T-helper 1 cell (primary cell): ENCODE results near the gene SSR4.

Source experiments
- DNase-seq, 5 donors: peaks; one replicate each; pipeline ENCODE4 v3.0.0-alpha.2; 2012 to 2020

Gene SSR4

DNA sequence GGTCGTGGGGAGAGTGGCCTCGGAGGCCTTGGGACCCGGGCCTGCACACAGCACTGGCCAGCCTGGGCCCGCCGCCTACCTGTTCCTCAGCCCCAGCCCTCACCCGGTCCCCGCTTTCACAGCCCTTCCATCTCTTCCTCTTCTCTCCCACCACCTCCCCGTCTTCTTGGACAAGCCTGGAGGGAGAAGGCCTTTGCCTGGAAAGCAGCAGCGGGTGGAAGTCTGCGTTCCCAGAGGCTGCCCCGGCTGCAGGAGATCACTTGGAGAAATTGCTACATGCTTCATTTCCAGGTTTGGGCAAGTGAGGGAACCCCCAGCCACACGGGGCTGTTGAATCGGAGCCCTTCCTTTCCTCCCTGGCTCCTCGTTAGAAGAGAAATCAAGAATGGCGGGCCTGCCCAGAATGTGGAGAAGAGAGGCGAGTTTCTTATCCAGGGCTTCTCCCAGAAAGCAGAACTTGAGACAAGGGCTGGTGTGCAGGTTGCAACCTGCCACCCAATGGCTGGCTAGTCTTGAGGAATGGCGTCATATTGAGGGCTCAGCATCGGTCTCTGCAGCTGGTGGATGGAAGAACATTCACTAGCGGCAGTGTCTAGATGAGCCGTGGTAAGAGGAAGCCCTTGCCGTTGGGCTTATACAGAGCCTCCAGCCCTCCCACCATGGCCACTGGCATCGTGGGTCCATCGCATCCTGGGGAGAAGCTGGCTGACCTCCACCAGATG, 37.1 kb downstream of the SSR4 start:
- no peak for DNase-seq

DNA sequence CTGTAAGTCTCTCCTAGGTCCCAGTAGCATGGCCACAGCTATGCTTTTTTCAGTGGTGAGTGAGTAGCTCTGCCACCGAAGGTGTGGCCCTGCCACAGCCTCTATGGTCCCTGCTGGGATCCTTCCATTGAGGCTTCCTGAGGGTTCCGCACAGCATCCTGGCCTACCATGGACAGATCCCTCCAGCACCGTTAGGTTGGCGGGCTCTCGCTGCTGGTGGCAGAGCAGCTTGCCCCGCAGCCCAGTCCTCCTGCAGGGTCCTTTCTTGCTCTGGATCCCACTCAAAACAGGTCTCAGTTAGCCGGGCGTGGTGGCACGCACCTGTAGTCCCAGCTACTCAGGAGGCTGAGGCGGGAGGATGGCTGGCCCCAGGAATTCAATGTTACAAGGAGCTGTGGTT, 38.3 kb downstream of the SSR4 start:
- no peak for DNase-seq

DNA sequence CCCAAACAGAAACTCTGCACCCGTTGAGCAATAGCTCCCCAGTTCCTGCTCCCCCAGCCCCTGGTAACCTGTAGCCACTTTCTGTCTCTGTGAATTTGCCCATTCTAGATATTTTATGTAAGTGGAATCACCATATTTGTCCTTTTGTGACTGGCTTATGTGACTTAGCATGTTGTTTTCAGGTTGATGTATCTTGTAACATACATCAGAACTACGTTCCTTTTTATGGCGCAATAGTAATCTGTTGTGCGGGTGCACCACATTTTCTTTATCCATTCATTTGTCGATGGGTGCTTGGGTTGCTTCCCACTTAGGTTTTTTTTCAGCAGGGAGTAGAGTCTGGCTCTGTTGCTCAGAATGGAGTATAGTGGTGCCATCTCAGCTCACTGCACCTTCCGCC, 42.5 kb downstream of the SSR4 start:
- DNase-seq: no peak

DNA sequence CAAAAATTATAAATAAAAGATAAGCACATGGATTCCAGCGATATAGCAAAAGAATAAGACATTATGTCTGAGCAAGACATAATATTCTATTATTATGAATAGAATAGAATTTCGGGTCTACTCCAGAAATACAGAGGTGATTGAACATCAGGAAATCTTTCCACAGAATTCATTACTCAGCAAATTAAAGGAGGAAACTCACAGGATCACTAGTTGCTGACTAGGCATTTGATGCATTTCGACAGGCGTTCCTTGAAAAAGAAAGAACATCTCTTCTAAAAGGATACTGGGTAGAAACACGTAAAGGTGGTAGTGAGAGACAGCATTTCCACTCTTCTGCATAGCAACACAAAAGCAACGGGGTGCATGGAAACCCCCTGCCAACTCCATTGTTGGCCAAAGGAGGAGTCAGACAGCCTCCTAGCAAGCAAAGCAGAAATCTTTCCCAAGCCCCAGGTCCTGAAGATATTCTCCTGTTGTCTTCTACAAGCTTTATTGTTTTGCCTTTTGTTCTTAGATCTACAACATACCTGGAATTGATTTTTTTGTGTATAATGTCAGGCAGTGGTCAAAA, 50.1 kb downstream of the SSR4 start:
- DNase-seq: no peak

DNA sequence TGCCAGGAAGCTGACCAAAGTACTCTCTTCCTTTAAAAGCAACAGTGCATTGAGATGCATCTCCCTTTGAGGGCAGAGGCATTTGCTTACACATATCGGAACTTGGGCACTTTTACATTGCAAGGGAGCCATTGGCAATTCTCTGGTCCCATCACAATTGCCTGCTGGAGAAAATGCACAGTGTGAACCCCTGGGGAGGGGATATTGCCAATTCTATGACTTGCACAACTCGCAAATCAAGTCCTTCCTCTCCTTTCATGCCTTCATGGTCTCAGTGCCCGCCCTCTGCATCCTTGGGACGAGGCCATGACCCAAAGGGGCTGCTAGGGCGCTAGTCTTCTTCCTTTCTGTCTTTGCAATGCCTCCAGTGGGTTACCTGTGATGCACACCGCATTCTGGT, 50.7 kb downstream of the SSR4 start:
- no peak for DNase-seq

DNA sequence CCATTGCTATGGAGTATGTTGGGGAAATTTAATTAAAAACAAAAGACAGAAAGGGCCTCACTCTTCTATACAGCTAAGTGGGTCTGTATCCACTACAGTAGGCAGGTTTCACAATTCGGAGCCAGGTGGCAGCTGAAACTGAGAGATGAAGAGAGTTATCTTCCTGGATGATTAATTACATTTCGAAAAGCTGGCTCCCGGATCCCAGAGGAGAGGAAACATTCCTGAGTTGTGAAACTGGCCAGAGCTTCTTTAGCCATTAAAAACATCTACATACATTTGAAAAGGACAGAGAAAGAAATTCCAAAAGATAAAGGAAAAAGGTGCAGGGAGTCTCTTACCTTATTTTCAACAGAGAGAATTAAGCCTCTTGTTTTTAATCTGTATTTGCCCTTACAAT, 51.4 kb downstream of the SSR4 start:
- DNase-seq: no peak
